ENCODE data around the gene CBFA2T3.

The CBFA2T3 gene

DNA sequence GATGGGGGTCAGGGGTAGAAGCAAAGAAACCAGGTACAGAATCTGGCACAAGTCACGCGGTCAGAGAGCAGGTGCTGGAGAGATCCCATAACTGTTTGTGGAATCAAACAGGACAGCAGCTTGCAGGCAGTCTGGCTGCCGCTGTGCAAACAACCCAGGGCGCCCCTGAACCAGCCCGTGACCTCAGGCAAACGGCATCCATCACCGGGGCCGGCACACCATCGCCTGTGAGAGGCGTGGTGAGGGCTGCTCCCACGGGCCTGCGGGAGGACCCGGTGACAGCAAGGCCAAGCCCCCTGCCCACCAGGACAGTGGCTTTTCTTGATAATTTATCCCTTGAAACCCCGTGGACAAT lies 47.9 kb downstream of the CBFA2T3 start:
- no peaks in the 10 kb centered on the region for H3K36me3 Mint-ChIP-seq (ENCODE audit: low read depth)
- no peak overlapping the region for H3K27ac Mint-ChIP-seq
- no peak overlapping the region for H3K4me3 Mint-ChIP-seq
- peaks cover 7% of the 10 kb centered on the region for H3K27me3 Mint-ChIP-seq (ENCODE audit: low read depth)
- peaks cover 12% of the 10 kb centered on the region for H3K4me1 Mint-ChIP-seq
- TF ChIP-seq, protein P1, sequence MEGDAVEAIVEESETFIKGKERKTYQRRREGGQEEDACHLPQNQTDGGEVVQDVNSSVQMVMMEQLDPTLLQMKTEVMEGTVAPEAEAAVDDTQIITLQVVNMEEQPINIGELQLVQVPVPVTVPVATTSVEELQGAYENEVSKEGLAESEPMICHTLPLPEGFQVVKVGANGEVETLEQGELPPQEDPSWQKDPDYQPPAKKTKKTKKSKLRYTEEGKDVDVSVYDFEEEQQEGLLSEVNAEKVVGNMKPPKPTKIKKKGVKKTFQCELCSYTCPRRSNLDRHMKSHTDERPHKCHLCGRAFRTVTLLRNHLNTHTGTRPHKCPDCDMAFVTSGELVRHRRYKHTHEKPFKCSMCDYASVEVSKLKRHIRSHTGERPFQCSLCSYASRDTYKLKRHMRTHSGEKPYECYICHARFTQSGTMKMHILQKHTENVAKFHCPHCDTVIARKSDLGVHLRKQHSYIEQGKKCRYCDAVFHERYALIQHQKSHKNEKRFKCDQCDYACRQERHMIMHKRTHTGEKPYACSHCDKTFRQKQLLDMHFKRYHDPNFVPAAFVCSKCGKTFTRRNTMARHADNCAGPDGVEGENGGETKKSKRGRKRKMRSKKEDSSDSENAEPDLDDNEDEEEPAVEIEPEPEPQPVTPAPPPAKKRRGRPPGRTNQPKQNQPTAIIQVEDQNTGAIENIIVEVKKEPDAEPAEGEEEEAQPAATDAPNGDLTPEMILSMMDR (IDR thresholded peaks at IDR 0.05; ENCODE audit: unreplicated experiment in 3 of 3) = no peak
- no peaks in the 10 kb centered on the region for H3K9me3 Mint-ChIP-seq

DNA sequence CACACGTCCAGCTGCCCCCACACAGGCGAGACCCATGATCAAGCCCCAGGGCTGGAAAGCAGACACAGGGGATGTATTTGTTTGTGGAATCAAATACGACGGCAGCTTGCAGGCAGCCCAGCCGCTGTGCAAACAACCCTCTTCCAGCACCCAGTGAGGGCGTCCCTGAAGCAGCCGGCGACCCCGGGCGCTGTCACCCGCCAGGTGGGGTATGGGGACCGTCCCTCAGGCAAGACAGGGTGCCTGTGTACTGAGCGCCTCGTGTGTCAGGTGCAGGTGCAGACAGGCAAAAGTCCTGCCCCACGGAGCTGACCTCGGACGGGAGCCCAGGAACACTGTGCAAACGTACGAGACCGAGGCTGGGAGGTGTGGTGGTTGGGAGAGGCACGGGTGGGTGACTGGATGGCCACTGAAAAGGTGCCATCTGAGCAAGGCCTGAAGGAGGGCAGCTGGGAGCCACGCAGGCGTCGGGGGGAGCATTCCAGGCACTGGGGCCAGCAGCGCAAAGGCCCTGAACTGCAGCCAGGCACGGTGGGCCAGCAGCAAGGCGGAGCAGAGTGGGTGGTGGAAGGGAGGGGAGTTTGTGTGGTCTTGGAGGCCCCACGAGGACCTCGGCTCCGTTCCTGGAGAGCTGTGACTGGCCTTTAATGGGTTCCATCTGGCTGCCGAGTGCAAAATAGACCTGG lies 48.5 kb downstream of the CBFA2T3 start:
- no peak overlapping the region for H3K4me3 Mint-ChIP-seq
- peaks cover 7% of the 10 kb centered on the region for H3K27me3 Mint-ChIP-seq (ENCODE audit: low read depth)
- TF ChIP-seq, protein P1 (IDR thresholded peaks at IDR 0.05; ENCODE audit: unreplicated experiment in 3 of 3) = no peak
- peaks cover 12% of the 10 kb centered on the region for H3K4me1 Mint-ChIP-seq
- H3K9me3 Mint-ChIP-seq = no peaks in the 10 kb centered on the region
- H3K36me3 Mint-ChIP-seq (ENCODE audit: low read depth) = no peaks in the 10 kb centered on the region
- no peak overlapping the region for H3K27ac Mint-ChIP-seq

DNA sequence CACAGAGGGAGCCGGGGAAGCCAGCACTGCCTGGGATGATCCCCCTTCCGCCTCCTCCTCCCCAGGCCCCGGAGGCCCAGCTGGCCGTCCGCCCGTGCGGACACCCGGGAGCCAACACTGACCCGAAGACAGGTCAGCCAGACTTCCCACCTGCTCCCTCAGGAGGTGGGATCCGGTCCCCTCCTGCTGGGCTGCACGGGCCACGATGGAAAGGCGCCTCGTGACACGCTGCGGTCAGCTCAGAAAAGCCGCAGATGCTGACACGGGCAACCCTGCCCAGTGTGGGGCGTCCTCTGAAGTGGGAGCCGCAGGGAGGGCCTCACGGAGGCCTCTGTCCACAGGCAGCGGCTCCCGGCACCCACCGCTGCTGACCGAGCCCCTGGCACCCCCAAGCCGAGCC lies 49.3 kb downstream of the CBFA2T3 start:
- H3K36me3 Mint-ChIP-seq (ENCODE audit: low read depth) = no peaks in the 10 kb centered on the region
- no peak overlapping the region for H3K4me3 Mint-ChIP-seq
- no peak overlapping the region for H3K27ac Mint-ChIP-seq
- H3K4me1 Mint-ChIP-seq = peaks cover 12% of the 10 kb centered on the region
- peaks cover 7% of the 10 kb centered on the region for H3K27me3 Mint-ChIP-seq (ENCODE audit: low read depth)
- H3K9me3 Mint-ChIP-seq = no peaks in the 10 kb centered on the region
- TF ChIP-seq, protein P1 (IDR thresholded peaks at IDR 0.05; ENCODE audit: unreplicated experiment in 3 of 3) = no peak

DNA sequence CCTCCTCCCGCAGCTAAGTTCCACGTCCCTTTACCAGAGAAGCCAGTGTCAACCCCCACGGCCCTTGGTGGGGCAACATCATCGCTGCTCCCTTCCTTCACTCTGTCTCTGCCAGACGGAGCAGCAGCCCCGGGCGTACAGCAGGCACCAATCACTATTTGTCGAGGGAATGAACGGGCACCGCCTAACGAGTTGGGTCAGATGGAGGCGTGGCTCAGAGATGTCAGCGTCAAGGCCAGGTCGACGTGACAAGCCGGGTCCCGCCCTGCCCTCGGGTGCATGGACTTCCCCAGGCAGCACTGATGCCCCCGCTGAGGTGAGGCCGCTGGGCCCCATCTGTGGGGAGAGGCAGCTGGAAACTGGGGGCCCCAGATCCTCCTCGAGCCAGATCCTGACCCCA lies 50.0 kb downstream of the CBFA2T3 start:
- H3K36me3 Mint-ChIP-seq (ENCODE audit: low read depth) = no peaks in the 10 kb centered on the region
- TF ChIP-seq, protein P1 (IDR thresholded peaks at IDR 0.05; ENCODE audit: unreplicated experiment in 3 of 3) = no peak
- H3K27me3 Mint-ChIP-seq (ENCODE audit: low read depth) = peaks cover 7% of the 10 kb centered on the region
- no peaks in the 10 kb centered on the region for H3K9me3 Mint-ChIP-seq
- no peak overlapping the region for H3K27ac Mint-ChIP-seq
- peaks cover 12% of the 10 kb centered on the region for H3K4me1 Mint-ChIP-seq
- H3K4me3 Mint-ChIP-seq = peak overlapping the region in 1 of 3 experiments; percentile 34

DNA sequence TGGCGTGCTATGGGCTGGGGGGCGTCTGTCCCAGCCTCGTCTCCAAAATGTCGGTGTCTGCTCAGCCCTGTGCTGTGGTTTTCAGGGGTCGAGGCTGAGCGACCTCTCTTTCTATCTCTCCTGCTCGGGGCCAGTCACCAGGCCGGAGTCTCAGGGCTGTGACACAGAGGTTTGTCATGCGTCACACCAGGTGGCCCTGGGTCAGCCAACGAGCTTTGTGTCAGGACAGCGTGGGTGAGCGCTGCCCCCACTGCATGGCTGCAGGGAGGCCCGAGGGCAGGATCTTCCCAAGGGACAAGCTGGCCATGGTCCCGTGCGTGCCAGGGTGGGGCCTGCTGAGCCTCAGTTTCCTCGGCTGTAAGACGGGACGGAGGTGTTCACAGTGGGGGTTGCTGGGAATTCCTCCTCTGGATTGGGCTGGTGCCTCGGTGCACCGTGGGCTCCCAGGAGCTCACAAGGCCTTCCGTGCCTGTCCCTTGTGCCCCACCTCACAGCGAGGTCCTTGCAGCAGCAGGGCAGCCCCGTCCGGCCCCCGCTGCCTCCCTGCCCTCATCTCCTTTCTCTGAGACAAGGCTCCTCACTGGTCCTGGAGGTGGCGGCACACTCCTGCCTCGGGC lies 50.5 kb downstream of the CBFA2T3 start:
- Mint-ChIP-seq H3K36me3 (ENCODE audit: low read depth) (no peaks in the 10 kb centered on the region), H3K27me3 (ENCODE audit: low read depth) (peaks cover 11% of the 10 kb centered on the region), H3K4me1 (peaks cover 12% of the 10 kb centered on the region), H3K9me3 (no peaks in the 10 kb centered on the region), H3K4me3 (no peak overlapping the region), H3K27ac (no peak overlapping the region)
- TF ChIP-seq, protein P1 (IDR thresholded peaks at IDR 0.05; ENCODE audit: unreplicated experiment in 3 of 3) = no peak

DNA sequence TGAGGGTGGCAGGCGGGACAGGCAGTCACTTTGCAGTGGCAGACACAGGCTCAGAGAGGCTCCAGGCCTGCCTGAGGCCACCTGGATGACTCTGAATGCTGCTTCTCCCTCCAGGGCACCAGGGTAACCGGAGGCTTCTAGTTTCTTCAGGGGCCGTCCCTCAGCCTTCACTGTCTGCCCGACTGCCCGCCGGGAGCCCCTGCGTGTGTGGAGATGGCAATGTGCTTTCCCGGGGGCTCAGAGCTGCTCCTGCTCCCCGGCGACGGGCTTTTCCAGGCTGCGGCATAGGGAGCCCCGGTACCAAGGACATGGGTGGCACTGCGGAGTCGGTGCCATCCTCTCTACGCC lies 51.5 kb downstream of the CBFA2T3 start:
- TF ChIP-seq, protein P1 (IDR thresholded peaks at IDR 0.05; ENCODE audit: unreplicated experiment in 3 of 3) = no peak
- Mint-ChIP-seq H3K27me3 (ENCODE audit: low read depth) (peaks cover 11% of the 10 kb centered on the region), H3K9me3 (no peaks in the 10 kb centered on the region), H3K4me1 (peaks cover 17% of the 10 kb centered on the region), H3K36me3 (ENCODE audit: low read depth) (no peaks in the 10 kb centered on the region), H3K27ac (no peak overlapping the region), H3K4me3 (no peak overlapping the region)

All from nephron (organoid).